Endothelial cell of umbilical vein (primary cell): ENCODE measurements around the gene CNNM2.

ENCODE experiments used
- CTCF ChIP-seq, 2 donors: IDR thresholded peaks; 1 replicate in 1 of 2; 2 replicates in 1 of 2; pipeline ENCODE4 v1.5.1; 2011; ENCODE audit warnings: low read length in 2 of 2, mild to moderate bottlenecking in 2 of 2, moderate library complexity in 2 of 2, control low read depth in 1 of 2, inconsistent platforms in 1 of 2, low read depth in 1 of 2; ENCODE audit not compliant: insufficient read depth in 1 of 2; ENCODE audit errors: extremely low read depth in 1 of 2
- FOS ChIP-seq: IDR thresholded peaks from 2 replicates; pipeline ENCODE4 v1.6.1; 2011; ENCODE audit warnings: mild to moderate bottlenecking, low read length, moderate library complexity, borderline replicate concordance; ENCODE audit not compliant: insufficient read depth
- JUN ChIP-seq: IDR thresholded peaks from 2 replicates; pipeline ENCODE4 v1.6.1; 2011; ENCODE audit warnings: borderline replicate concordance, low read depth; ENCODE audit not compliant: insufficient read length, insufficient read depth
- POLR2A ChIP-seq: IDR thresholded peaks from 2 replicates; pipeline ENCODE4 v1.6.1; 2012; ENCODE audit warnings: low read depth, mild to moderate bottlenecking, control low read depth, low read length

- TF ChIP-seq JUN: no peak
- TF ChIP-seq POLR2A: no peak
- no peak for TF ChIP-seq CTCF (IDR thresholded peaks at IDR 0.05; ENCODE audit: extremely low read depth in 1 of 2, insufficient read depth in 1 of 2, low read depth in 1 of 2, low read length in 2 of 2)
- no peak for TF ChIP-seq FOS
Measured at GRCh38 chr10:102914781-102915180, 3.3 kb upstream of the CNNM2 start.
